ENCODE measurements around the gene SLC9A9. TPM values are rescaled to one million over a fixed set of nuclear protein-coding genes. Genes with fewer than 3 reads are reported as not detected.

Gene SLC9A9
- total and polyA plus RNA-seq, 2 donors from 2014 or later: 3.7 to 16.5 TPM

DNA sequence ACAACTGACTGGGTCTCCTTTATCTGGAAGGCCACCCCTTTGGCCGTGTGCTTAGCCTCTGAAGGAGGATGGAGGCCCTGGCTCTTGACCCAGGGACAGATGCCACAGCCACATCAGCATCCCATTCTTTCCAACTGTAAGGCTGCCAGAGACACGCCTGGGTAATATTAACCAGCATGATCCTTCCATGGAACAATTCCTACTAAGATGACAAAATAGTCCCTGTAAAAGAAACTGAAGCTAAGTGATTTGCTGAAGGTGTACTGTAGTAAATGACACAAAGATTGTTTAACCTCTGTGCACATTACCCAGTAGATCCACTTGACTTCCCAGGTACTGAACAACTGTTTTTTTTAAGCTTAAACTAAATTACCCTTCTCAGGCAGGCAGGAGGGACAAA lies 352.7 kb downstream of the SLC9A9 start:
- no peaks in the 10 kb centered on the region for H3K9me3 ChIP-seq (ENCODE audit: control insufficient read depth in 2 of 3, insufficient read depth in 1 of 3, low read length in 3 of 3)
- H3K9ac ChIP-seq (ENCODE audit: low read length in 3 of 3): no peak overlapping the region
- DNase-seq (no peak), FAIRE-seq (no peak)
- TF ChIP-seq, protein P1, sequence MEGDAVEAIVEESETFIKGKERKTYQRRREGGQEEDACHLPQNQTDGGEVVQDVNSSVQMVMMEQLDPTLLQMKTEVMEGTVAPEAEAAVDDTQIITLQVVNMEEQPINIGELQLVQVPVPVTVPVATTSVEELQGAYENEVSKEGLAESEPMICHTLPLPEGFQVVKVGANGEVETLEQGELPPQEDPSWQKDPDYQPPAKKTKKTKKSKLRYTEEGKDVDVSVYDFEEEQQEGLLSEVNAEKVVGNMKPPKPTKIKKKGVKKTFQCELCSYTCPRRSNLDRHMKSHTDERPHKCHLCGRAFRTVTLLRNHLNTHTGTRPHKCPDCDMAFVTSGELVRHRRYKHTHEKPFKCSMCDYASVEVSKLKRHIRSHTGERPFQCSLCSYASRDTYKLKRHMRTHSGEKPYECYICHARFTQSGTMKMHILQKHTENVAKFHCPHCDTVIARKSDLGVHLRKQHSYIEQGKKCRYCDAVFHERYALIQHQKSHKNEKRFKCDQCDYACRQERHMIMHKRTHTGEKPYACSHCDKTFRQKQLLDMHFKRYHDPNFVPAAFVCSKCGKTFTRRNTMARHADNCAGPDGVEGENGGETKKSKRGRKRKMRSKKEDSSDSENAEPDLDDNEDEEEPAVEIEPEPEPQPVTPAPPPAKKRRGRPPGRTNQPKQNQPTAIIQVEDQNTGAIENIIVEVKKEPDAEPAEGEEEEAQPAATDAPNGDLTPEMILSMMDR (IDR thresholded peaks at IDR 0.05; ENCODE audit: borderline replicate concordance, extremely low read depth, insufficient read depth): no peak
- H3K4me1 ChIP-seq (ENCODE audit: control insufficient read depth in 2 of 3, insufficient read depth in 2 of 3, low read depth in 1 of 3, low read length in 3 of 3): no peaks in the 10 kb centered on the region
- H3K27ac ChIP-seq (ENCODE audit: low read depth in 2 of 2, low read length in 2 of 2): no peak overlapping the region
- no peak overlapping the region for H3K4me3 ChIP-seq (ENCODE audit: low read length in 3 of 3)
- intact Hi-C loops (cut with DNase I): no loop called here
- H3K36me3 ChIP-seq (ENCODE audit: control insufficient read depth in 2 of 3, insufficient read depth in 3 of 3, low read length in 3 of 3): no peaks in the 10 kb centered on the region
- no peaks in the 10 kb centered on the region for H3K27me3 ChIP-seq (ENCODE audit: control insufficient read depth, insufficient read depth, low read length)

DNA sequence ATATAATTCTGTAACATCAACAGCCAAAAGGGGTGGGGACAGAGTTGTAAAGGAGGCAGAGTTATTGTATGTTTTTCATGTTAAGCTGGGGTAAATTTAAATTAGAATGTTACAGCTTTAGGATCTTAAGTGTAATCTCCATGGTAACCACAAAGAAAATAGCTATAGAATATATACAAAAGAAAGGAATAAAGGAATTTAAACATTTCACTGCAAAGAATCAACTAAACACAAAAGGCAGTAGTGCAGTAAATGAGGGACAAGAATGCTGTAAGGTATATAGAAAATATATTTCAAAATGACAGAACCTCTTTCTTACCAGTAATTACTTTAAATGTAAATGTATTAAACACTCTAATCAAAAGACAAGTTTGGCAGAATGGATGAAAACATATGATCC lies 361.7 kb downstream of the SLC9A9 start:
- DNase-seq (no peak), FAIRE-seq (no peak)
- no peaks in the 10 kb centered on the region for H3K9me3 ChIP-seq (ENCODE audit: control insufficient read depth in 2 of 3, insufficient read depth in 1 of 3, low read length in 3 of 3)
- H3K36me3 ChIP-seq (ENCODE audit: control insufficient read depth in 2 of 3, insufficient read depth in 3 of 3, low read length in 3 of 3): no peaks in the 10 kb centered on the region
- H3K9ac ChIP-seq (ENCODE audit: low read length in 3 of 3): no peak overlapping the region
- TF ChIP-seq, protein P1 (IDR thresholded peaks at IDR 0.05; ENCODE audit: borderline replicate concordance, extremely low read depth, insufficient read depth): no peak
- no peaks in the 10 kb centered on the region for H3K4me1 ChIP-seq (ENCODE audit: control insufficient read depth in 2 of 3, insufficient read depth in 2 of 3, low read depth in 1 of 3, low read length in 3 of 3)
- intact Hi-C loops (cut with DNase I): no loop called here
- no peak overlapping the region for H3K27ac ChIP-seq (ENCODE audit: low read depth in 2 of 2, low read length in 2 of 2)
- no peak overlapping the region for H3K4me3 ChIP-seq (ENCODE audit: low read length in 3 of 3)
- no peaks in the 10 kb centered on the region for H3K27me3 ChIP-seq (ENCODE audit: control insufficient read depth, insufficient read depth, low read length)

DNA sequence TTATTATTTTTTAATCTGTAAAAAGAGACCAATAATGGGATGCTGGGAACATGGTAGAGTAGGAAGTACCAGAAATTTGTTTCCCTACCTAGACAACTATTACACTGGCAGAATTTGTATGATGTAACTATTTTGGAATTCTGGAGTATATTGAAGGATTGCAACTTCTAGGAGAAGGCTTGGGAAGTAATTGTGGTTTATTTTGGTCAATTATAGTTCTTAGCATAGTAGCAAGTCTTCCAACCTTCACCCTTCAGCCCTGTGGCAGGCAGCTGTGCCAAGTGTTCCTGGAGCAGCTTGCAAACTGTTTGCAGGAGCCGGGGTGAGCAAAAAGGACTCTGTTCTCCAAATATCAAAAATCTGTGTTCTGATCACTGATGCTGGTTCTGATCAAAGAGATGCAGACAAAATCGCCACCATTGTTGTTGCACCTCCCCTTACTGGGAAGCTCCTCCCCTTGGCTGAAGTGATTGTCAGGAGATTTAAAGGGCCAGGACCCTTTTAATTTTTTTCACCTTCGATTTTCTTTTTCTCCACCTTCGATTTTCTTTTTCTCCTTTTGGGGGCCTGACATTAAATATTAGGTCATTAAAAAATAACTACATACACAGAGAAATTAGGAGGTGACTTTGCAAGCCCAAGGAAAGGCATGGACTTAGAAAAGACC lies 363.3 kb downstream of the SLC9A9 start:
- Histone ChIP-seq H3K9me3 (ENCODE audit: control insufficient read depth in 2 of 3, insufficient read depth in 1 of 3, low read length in 3 of 3) (no peaks in the 10 kb centered on the region), H3K27me3 (ENCODE audit: control insufficient read depth, insufficient read depth, low read length) (no peaks in the 10 kb centered on the region), H3K36me3 (ENCODE audit: control insufficient read depth in 2 of 3, insufficient read depth in 3 of 3, low read length in 3 of 3) (no peaks in the 10 kb centered on the region), H3K4me1 (ENCODE audit: control insufficient read depth in 2 of 3, insufficient read depth in 2 of 3, low read depth in 1 of 3, low read length in 3 of 3) (peaks cover 0 to 4% (median 0%) of the 10 kb centered on the region in 3 donors), H3K9ac (ENCODE audit: low read length in 3 of 3) (no peak overlapping the region), H3K27ac (ENCODE audit: low read depth in 2 of 2, low read length in 2 of 2) (no peak overlapping the region), H3K4me3 (ENCODE audit: low read length in 3 of 3) (no peak overlapping the region)
- FAIRE-seq (no peak), DNase-seq (no peak)
- TF ChIP-seq, protein P1 (IDR thresholded peaks at IDR 0.05; ENCODE audit: borderline replicate concordance, extremely low read depth, insufficient read depth): no peak
- intact Hi-C loops (cut with DNase I): no loop called here

DNA sequence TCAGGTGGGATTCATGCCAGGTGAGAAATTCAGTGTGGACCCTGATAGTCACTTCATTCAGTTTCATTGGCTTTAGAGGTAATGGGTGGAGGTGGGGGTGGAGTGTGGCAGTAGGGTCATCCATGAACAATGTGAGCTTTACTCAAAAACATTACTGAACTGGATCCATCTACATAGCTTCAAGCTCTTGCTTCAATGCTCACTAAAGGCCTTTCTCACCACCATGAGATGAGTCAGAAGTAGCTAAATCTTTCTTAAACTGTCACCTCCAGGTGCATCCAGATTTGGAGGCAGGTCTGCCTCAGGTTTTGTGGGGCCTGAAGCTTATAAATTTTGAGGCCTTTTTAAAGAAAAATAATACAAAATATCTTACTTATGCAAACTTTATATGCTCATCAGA lies 365.1 kb downstream of the SLC9A9 start:
- TF ChIP-seq, protein P1 (IDR thresholded peaks at IDR 0.05; ENCODE audit: borderline replicate concordance, extremely low read depth, insufficient read depth): no peak
- H3K27ac ChIP-seq (ENCODE audit: low read depth in 2 of 2, low read length in 2 of 2): peak overlapping the region; percentile 44 to 63
- FAIRE-seq (no peak), DNase-seq (no peak)
- intact Hi-C loops (cut with DNase I): no loop called here
- H3K27me3 ChIP-seq (ENCODE audit: control insufficient read depth, insufficient read depth, low read length): no peaks in the 10 kb centered on the region
- peak overlapping the region in 1 of 3 donors; percentile 20 for H3K9ac ChIP-seq (ENCODE audit: low read length in 3 of 3)
- no peaks in the 10 kb centered on the region for H3K36me3 ChIP-seq (ENCODE audit: control insufficient read depth in 2 of 3, insufficient read depth in 3 of 3, low read length in 3 of 3)
- H3K9me3 ChIP-seq (ENCODE audit: control insufficient read depth in 2 of 3, insufficient read depth in 1 of 3, low read length in 3 of 3): no peaks in the 10 kb centered on the region
- H3K4me3 ChIP-seq (ENCODE audit: low read length in 3 of 3): no peak overlapping the region
- peaks cover 0 to 5% (median 0%) of the 10 kb centered on the region in 3 donors for H3K4me1 ChIP-seq (ENCODE audit: control insufficient read depth in 2 of 3, insufficient read depth in 2 of 3, low read depth in 1 of 3, low read length in 3 of 3)
